Stimulated activated CD8-positive, alpha-beta memory T cell treated with anti-CD3 and anti-CD28 coated beads, Interleukin-15, amount 100 ng/mL, for 4 hours (primary cell): ENCODE results near the gene SEC24A.
"Not testable (repeated sequence)": the region's sequence is repeated elsewhere in the genome, so short reads cannot be mapped to it uniquely, and the experiment has no call there.

Experiments used
- DNase-seq, 2 donors: peaks; one replicate each; pipeline ENCODE4 v3.0.0-alpha.2; 2020; ENCODE audit warnings: low read depth in 2 of 2

SEC24A gene

DNA sequence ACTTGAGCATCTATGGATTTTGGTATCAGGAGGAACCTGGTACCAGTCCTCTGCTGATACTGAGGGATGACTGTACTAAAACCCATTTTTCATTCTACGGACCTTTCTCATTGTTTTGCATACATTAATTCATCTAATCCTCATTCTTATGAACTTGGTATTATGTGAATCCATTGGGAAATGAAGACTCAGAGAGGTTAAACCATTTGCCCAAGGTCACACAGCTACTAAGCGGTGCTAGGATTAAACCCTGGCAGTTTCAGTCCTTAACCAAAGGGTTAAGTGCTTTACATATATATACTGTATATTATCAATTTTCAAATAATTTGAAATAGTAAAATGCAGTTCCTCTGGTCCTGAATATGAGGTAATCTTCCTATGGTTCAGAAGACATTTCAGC, 93.5 kb downstream of the SEC24A start:
- DNase-seq = no peak

DNA sequence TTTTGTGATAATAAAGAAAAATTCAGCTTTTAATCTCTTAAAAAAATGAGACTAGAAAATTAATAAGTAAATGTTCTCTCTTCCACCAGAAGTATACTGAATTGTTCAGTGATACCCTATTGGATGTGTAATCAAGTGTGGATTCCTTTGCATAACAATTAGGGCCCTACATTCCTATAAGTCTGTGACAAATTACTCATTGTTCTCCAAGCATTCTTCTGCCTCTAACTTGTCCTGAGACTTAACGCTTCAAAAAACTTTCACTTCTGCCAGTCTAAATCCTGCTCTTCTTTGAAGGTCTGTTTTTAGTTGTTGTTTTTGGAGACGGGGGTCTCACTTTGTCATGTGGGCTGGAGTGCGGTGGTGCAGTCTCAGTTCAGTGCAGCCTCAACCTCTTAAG, 100.8 kb downstream of the SEC24A start:
- no peak for DNase-seq

DNA sequence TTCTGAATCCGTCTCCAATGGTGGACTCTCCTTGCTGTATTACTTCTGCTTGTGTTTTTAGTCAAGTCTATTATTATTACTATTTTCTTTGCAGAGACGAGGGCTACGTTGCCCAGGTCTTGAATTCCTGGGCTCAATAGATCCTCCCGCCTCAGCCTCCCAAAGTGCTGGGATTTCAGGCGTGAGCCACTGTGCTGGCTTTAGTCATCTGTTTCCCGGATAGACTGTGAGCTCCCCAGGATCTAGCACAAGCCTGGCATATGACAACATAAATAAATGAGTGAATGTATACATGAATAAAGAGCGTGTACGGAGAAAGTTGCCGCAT, 109.6 kb downstream of the SEC24A start:
- no peak for DNase-seq

DNA sequence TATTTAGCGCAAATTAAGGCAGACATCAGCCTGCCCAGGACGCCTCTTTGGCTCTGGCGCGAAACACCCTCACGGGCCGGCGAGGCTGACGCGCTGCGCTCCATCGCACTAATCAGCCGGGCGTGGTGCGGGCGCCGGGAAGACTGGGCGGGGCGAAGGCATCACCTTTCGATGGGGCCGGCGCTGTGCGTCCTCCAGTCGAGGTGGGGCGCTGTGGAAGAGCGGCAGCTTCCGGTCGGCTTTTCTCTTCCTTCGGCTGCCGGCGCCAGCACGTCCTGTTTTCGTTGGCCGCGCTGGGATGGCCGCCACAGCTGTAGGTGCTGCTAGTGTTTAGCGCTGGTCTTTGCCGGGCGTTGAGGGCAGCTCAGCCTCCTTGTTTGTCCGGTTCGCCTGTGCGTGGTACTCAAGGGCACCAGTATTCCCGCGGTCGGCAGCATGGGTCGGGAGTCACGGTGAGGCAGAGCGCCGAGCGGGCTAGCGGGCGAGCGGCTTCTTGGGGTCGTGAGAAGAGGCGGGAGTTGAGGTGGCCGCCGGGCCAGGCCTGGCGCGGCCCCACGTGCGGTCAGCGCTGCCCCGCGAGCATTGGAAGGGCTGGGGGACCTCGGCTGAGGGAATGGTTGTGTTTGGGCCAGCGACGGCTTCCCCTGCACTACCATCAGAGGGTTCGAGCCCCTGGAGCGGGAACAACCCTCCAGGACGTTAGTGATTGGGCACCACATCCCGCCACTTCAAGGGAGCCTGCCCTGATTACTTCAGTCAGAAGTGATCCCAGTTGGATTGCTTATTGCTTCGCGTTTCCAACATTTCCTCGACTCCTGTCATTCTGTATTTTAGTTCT, 110.1 kb downstream of the SEC24A start, which contains the start of gene DDX46:
Gene DDX46, plus strand, starts transcription at position 276 of the 838 bp plus-strand sequence. Its CDS starts 160 bp downstream, at position 436.
- peak; percentile 82 to 83 for DNase-seq

DNA sequence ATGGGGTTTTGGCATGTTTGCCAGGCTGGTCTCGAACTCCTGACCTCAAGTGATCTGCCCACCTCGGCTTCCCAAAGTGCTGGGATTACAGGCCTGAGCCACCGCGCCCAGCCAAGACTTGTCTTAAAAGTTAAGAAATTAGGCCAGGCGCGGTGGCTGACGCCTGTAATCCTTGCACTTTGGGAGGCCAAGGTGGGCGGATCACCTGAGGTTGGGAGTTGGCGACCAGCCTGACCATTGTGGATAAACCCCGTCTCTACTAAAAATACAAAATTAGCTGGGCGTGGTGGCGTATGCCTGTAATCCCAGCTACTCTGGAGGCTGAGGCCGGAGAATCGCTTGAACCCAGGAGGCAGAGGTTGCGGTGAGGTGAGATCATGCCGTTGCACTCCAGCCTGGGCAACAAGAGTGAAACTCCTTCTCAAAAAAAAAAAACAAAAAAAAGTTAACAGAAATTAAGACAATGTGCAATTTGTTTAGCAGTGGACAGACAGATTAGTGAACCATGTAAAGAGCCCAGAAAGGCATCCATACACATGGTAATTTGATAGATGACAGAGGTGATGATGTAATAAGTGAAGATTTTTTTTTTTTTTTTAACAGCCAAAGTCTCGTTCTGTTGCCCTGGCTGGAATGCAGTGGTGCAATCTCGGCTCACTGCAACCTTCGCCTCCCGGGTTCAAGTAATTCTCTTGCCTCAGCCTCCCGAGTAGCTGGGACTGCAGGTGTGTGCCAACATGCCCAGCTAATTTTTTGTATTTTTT, 119.1 kb downstream of the SEC24A start:
- DNase-seq = not testable (repeated sequence)

DNA sequence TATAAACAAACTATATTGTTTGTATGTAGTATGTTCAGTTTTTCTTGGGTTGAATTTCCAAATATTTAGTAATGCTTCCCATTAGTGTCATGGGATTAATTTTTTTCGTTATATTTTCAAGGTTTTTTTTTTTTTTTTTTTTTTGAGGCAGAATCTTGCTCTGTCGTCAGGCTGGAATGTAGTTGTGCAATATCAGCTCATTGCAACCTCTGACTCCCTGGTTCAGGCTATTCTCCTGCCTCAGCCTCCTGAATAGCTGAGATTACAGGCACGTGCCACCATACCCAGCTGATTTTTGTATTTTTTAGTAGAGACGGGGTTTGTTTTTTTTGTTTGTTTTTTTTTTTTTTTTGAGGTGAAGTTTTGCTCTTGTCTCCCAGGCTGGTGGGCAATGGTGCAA, 120.6 kb downstream of the SEC24A start:
- DNase-seq = no peak

DNA sequence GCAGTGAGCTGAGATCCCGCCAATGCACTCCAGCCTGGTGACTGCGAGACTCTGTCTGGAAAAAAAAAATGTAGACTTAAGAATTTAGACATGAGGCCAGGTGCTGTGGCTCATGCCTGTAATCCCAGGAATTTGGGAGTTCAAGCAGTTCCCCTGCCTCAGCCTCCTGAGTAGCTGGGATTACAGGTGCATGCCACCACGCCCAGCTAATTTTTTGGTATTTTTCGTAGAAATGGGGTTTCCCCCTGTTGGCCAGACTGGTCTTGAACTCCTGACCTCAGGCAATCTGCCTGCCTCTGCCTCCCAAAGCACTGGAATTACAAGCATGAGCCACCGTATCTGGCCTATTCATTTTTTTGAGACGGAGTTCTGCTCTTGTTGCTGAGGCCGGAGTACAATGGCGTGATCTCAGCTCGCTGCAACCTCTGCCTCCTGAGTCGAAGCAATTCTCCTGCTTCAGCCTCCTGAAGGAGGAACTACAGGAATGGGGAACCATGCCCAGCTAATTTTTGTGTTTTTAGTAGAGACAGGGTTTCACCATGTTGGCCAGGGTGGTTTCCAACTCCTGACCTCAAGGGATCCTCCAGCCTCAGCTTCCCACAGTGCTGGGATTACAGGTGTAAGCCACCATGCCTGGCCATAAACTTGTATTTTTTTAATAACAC, 124.0 kb downstream of the SEC24A start:
- no peak for DNase-seq

DNA sequence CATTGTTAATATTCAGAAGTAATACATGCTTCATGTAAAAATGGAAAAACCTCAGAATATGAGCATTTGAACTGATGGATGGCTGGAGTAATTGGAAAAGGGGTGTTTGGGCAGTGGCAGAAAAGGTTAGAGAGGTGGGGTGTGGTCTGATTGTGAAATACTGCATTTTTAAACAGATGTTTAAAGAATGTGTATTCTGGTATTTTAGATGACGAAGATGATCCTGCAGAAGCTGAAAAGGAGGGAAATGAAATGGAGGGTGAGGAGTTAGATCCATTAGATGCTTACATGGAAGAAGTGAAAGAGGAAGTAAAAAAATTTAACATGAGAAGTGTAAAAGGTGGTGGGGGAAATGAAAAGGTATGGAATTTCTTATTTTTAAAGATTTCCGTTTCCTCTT, 128.8 kb downstream of the SEC24A start:
- no peak for DNase-seq
